ENCODE results near the gene PARG. TPM values are rescaled to one million over a fixed set of nuclear protein-coding genes. Genes with fewer than 3 reads are reported as not detected.
A peak's percentile ranks its signal among the peaks of the same experiment; 100 is the strongest.

PARG gene
- total RNA-seq, 1 donor from 2014 or later: 22.2 TPM

DNA sequence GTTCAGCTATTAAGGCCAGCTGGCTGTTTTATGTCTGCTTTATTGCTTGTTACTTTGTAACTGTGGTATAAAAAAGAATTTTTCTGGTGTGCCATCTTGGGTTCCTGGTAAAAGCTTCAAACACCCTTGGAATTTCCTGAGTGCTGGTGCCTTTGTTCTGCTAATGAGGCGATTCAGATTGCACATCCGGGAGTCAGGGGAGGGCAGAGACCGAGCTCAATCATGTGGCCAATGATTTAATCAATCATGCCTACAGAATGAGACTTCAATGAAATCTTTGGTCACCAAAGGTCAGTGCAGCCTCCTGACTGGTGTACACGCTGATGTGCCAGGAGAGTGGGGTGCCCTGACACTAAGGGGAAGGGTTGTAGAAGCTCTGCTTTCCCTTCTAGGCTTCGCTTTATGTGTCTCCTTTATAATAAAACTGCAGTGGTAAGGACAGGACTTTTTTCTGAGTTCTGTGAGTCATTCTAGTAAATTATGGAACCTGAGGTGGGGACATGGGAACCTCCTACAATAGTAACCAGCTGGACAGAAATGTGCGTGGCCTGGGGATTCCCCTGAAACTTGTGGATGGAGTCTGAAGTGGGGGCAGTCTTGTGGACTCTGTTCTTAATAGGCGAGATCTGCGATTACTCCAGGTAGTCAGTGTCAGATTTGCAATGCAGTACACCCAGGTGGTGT, 110.3 kb downstream of the PARG start:
- Histone ChIP-seq H3K27ac (no peak overlapping the region), H3K4me3 (no peak overlapping the region), H3K36me3 (peaks cover 15% of the 10 kb centered on the region), H3K9me3 (no peaks in the 10 kb centered on the region), H3K27me3 (no peaks in the 10 kb centered on the region), H3K4me1 (no peaks in the 10 kb centered on the region)
- TF ChIP-seq, protein P1, sequence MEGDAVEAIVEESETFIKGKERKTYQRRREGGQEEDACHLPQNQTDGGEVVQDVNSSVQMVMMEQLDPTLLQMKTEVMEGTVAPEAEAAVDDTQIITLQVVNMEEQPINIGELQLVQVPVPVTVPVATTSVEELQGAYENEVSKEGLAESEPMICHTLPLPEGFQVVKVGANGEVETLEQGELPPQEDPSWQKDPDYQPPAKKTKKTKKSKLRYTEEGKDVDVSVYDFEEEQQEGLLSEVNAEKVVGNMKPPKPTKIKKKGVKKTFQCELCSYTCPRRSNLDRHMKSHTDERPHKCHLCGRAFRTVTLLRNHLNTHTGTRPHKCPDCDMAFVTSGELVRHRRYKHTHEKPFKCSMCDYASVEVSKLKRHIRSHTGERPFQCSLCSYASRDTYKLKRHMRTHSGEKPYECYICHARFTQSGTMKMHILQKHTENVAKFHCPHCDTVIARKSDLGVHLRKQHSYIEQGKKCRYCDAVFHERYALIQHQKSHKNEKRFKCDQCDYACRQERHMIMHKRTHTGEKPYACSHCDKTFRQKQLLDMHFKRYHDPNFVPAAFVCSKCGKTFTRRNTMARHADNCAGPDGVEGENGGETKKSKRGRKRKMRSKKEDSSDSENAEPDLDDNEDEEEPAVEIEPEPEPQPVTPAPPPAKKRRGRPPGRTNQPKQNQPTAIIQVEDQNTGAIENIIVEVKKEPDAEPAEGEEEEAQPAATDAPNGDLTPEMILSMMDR (IDR thresholded peaks at IDR 0.05): no peak
- ATAC-seq (no peak), DNase-seq (no peak)
- intact Hi-C loops (cut with DNase I): no loop called here

DNA sequence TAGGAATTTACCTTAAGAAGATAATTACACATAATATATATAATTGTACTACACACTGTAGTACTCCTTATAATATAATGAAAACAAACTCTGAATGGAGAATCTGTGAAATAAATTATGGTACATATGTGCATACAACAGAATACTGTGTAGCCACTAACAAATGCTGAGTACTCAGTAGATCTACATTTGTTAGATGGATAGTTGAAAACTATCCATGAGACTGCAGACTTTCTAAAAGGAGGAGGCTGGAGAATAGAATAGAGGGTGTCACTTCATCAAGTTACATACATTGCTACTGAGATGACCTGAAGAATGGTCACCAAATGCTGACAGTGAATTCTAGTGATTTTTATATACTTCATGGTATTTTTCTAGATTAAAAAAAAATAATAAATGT, 111.0 kb downstream of the PARG start:
- intact Hi-C loops (cut with DNase I): no loop called here
- H3K9me3 ChIP-seq: no peaks in the 10 kb centered on the region
- no peaks in the 10 kb centered on the region for H3K27me3 ChIP-seq
- TF ChIP-seq, protein P1 (IDR thresholded peaks at IDR 0.05): no peak
- no peaks in the 10 kb centered on the region for H3K4me1 ChIP-seq
- H3K27ac ChIP-seq: no peak overlapping the region
- peaks cover 15% of the 10 kb centered on the region for H3K36me3 ChIP-seq
- DNase-seq: no peak
- H3K4me3 ChIP-seq: no peak overlapping the region
- ATAC-seq: no peak

DNA sequence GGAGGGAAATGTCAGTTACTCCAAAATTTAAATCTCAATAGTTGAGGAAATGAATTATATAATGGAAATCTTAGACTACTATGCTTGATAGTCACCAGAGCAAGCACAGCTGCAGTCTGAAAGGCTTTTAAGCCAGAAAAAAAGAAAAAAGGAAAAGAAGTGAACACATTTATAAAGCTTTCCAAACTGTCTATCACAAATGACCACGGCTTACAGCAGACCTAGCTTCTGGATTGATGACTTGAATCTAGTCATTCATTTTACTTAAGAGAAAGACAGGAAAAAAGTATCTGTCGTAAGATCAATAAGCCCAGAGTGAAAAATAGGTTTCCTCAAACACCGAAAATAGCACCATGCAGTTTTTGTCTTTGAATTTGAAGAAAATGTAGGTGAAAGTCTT, 111.8 kb downstream of the PARG start:
- ATAC-seq (no peak), DNase-seq (no peak)
- H3K4me1 ChIP-seq: no peaks in the 10 kb centered on the region
- H3K27me3 ChIP-seq: no peaks in the 10 kb centered on the region
- TF ChIP-seq, protein P1 (IDR thresholded peaks at IDR 0.05): no peak
- intact Hi-C loops (cut with DNase I): no loop called here
- H3K27ac ChIP-seq: no peak overlapping the region
- no peak overlapping the region for H3K4me3 ChIP-seq
- peaks cover 21% of the 10 kb centered on the region for H3K36me3 ChIP-seq
- H3K9me3 ChIP-seq: no peaks in the 10 kb centered on the region

DNA sequence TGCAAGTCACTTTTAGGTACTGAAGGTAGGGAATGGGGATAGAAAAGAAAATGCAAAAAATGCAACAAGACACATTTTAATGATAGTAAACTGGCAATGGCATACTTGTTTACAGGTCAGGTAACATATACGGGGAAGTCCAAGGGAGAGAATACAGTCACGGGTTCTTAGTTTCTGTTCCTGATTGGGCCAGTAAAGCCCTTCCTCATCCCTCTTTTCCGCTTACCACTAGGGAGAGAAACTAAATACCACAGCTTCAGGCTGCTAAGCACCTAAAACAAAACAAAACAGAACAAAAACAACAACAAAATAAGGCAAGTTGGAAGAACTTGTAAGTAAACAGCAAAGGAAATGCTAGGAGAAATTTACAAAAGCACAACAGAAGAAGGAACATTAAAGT, 114.5 kb downstream of the PARG start:
- Histone ChIP-seq H3K27ac (no peak overlapping the region), H3K27me3 (no peaks in the 10 kb centered on the region), H3K36me3 (peaks cover 14% of the 10 kb centered on the region), H3K4me1 (no peaks in the 10 kb centered on the region), H3K9me3 (no peaks in the 10 kb centered on the region), H3K4me3 (no peak overlapping the region)
- TF ChIP-seq, protein P1 (IDR thresholded peaks at IDR 0.05): no peak
- intact Hi-C loops (cut with DNase I): no loop called here
- ATAC-seq: peak; percentile 57
- DNase-seq: no peak

DNA sequence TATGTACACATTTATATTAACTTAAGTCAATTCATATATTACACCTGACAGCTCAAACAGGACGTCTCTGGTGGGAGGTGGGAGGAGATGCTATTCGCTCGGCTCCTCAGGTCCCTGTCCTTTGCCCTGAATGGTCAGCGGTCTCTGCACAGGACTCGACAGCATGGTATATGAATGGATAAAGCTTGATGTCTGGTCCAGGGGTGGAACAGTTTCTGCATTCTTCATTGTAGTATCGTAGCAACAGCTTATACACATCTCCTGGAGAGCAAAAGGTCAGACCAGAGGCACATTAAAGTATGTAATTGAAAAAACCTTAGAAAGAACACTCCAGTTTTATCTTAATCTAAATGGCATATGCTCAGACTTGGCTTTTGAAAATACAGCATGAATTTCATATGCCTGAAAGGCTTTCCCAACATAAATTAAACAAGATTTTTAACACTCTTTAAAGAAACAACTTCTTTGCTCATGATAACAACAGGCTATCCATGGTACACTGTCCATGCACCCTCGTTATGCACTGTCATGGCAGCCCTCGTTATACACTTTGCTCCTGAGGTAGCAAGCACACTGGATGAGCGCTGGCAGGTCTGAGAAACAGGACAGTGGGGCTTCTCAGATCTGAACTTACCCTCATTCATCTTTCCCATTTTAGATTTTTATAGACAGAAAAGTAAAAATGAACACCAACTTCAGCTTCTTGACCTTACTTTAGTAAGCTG, 122.4 kb downstream of the PARG start:
- Histone ChIP-seq H3K4me3 (no peak overlapping the region), H3K27ac (no peak overlapping the region), H3K4me1 (no peaks in the 10 kb centered on the region), H3K27me3 (no peaks in the 10 kb centered on the region), H3K9me3 (no peaks in the 10 kb centered on the region), H3K36me3 (peaks cover 24% of the 10 kb centered on the region)
- no peak for DNase-seq
- TF ChIP-seq, protein P1 (IDR thresholded peaks at IDR 0.05): no peak
- ATAC-seq: no peak
- intact Hi-C loops (cut with DNase I): no loop called here
